Esophagus muscularis mucosa (tissue), 4 donors: ENCODE data around the gene RAD18.

ENCODE experiments used
- EP300 ChIP-seq: sonication (generic); formaldehyde crosslinking; IDR thresholded peaks from one replicate; pipeline ENCODE4 v1.6.1; 2017; ENCODE audit warnings: antibody characterized with exemption
- POLR2A ChIP-seq: fragments of 450-650 bp; IDR thresholded peaks from one replicate; pipeline ENCODE4 v1.6.1; 2017; ENCODE audit warnings: antibody characterized with exemption, moderate library complexity, mild to moderate bottlenecking, low read depth
- POLR2AphosphoS5 ChIP-seq, 2 donors: sonication (generic); formaldehyde crosslinking; IDR thresholded peaks; one replicate each; pipeline ENCODE4 v1.6.1; 2017; ENCODE audit warnings: antibody characterized with exemption in 2 of 2
- TF ChIP-seq, protein P1 (sequence below), 3 experiments: fragments of 200-600 bp in 2 of 3; fragments of 450-650 bp in 1 of 3; sonication (generic) in 2 of 3; IDR thresholded peaks; one replicate each; pipeline ENCODE4 v1.5.1; 2017 to 2019; ENCODE audit warnings: antibody characterized with exemption in 3 of 3, mild to moderate bottlenecking in 2 of 3, moderate library complexity in 1 of 3

DNA sequence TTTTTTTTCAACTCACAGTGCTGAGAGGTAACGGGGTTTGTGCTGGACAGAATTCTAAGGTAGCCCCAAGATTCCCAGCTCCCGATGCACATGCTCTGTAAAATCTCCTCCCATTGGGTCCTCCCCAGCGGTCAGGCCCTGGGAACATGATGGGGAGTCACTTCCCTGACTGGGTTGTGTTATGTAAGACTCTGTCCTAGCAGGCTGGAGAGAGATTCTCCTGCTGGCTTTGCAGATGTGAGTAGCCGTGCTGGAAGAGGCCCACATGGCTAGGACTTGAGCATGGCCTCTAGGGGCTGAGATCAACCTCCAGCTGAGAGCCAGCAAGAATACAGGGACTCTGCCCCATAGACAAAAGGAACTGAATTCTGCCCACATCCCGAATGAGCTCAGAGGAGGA is 110.2 kb downstream of the RAD18 start:
- TF ChIP-seq, protein P1, sequence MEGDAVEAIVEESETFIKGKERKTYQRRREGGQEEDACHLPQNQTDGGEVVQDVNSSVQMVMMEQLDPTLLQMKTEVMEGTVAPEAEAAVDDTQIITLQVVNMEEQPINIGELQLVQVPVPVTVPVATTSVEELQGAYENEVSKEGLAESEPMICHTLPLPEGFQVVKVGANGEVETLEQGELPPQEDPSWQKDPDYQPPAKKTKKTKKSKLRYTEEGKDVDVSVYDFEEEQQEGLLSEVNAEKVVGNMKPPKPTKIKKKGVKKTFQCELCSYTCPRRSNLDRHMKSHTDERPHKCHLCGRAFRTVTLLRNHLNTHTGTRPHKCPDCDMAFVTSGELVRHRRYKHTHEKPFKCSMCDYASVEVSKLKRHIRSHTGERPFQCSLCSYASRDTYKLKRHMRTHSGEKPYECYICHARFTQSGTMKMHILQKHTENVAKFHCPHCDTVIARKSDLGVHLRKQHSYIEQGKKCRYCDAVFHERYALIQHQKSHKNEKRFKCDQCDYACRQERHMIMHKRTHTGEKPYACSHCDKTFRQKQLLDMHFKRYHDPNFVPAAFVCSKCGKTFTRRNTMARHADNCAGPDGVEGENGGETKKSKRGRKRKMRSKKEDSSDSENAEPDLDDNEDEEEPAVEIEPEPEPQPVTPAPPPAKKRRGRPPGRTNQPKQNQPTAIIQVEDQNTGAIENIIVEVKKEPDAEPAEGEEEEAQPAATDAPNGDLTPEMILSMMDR (IDR thresholded peaks at IDR 0.05): no peak
- TF ChIP-seq POLR2AphosphoS5 (IDR thresholded peaks at IDR 0.05) (no peak), EP300 (no peak), POLR2A (no peak)
